ENCODE results near the gene MARCKS. TPM values are rescaled to one million over a fixed set of nuclear protein-coding genes. Genes with fewer than 3 reads are reported as not detected.

MARCKS gene
- total and polyA plus RNA-seq, 10 of the 15 experiments (the other 5 are each of a cell fraction or from before 2014, with no cell fraction given): 29.0 to 164 (median 74.5) TPM

- no peak for TF ChIP-seq PRDM15 (CRISPR knock-in tag; IDR thresholded peaks at IDR 0.05)
Observed at GRCh38 chr6:113830140-113830539, 27.0 kb upstream of the MARCKS start (continued).

DNA sequence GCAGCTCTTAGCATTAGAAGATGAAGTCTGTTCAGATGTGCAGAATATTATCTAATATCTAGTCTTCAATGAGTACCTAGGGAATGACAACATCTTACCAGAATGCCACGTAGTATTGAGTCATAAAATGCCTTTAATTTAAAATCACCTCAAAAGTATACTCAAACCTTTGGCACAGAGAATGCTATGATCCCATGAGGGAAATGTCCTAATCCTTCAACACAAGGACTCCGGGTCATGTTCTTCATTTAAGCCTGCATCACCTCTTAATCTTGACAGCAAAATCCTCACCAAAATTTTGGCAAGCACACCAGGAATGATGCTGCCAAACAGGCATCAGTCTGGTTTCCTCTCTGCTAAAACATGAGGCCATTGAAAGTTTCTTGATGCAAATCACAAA, 23.6 kb upstream of the MARCKS start:
- TF ChIP-seq SREBF2 (IDR thresholded peaks at IDR 0.05; ENCODE audit: low read length): no peak
- TF ChIP-seq DPF2 (IDR thresholded peaks at IDR 0.05): no peak
- TF ChIP-seq IRF4 (IDR thresholded peaks at IDR 0.05; ENCODE audit: low read depth, low read length): no peak
- no peak for TF ChIP-seq RELB (IDR thresholded peaks at IDR 0.05; ENCODE audit: low read depth)
- H3K9ac ChIP-seq (ENCODE audit: control insufficient read depth, insufficient read depth, low read length): no peak overlapping the region

More for the DNA sequence above, 23.6 kb upstream of the MARCKS start:
- H3K27me3 ChIP-seq (replicated peaks in 1 of 2; ENCODE audit: control insufficient read depth in 2 of 2, insufficient read depth in 2 of 2, low read length in 1 of 2): no peaks in the 10 kb centered on the region
- FAIRE-seq (no peak), DNase-seq (ENCODE audit: low read depth, low spot score) (no peak), ATAC-seq (no peak)
- H3K79me2 ChIP-seq (ENCODE audit: control insufficient read depth, insufficient read depth, low read length): no peaks in the 10 kb centered on the region
- ChIA-PET CTCF (no interaction called here), RAD21 (ENCODE audit: unreplicated experiment) (no interaction called here), SMC1A (ENCODE audit: uncharacterized antibody, unreplicated experiment) (no interaction called here), POLR2A (no interaction called here)
- no peaks in the 10 kb centered on the region for H4K20me1 ChIP-seq (ENCODE audit: control insufficient read depth, insufficient read depth)
- intact Hi-C loops (cut with micrococcal nuclease; ENCODE audit: unreplicated experiment): no loop called here
- no peak overlapping the region for H2AFZ ChIP-seq (ENCODE audit: control insufficient read depth, low read depth, low read length)
- no peaks in the 10 kb centered on the region for H3K9me3 ChIP-seq (replicated peaks; ENCODE audit: control insufficient read depth, insufficient read depth, low read length)
- H3K36me3 ChIP-seq (ENCODE audit: control insufficient read depth in 2 of 2, insufficient read depth in 2 of 2, low read length in 1 of 2): no peaks in the 10 kb centered on the region
- 37% methylated on average over 2 of the region's 2 CpGs for WGBS (ENCODE audit: insufficient coverage, insufficient replicate concordance, low lambda C conversion rate, missing lambda C conversion rate)
- no TSS peak for BruUV-seq (replicated peaks)
- no peak overlapping the region for H3K4me3 ChIP-seq
- H3K4me2 ChIP-seq (ENCODE audit: control insufficient read depth, insufficient read depth): no peak overlapping the region
- in situ Hi-C loops (cut with MboI): no loop called here
- H3K27ac ChIP-seq (ENCODE audit: control insufficient read depth, insufficient read depth): no peak overlapping the region
- H3K4me1 ChIP-seq (ENCODE audit: control insufficient read depth, insufficient read depth, low read length): no peaks in the 10 kb centered on the region
